WTC11 (cell line): ENCODE data around the gene RPL23.

Experiments
- AFF4 ChIP-seq: sonication (generic); formaldehyde crosslinking; IDR thresholded peaks from 2 replicates; pipeline ENCODE4 v1.8.1; 2023; ENCODE audit warnings: mild to moderate bottlenecking, missing genetic modification reagents, borderline replicate concordance
- AR ChIP-seq: fragments of 250-450 bp; sonication (Bioruptor Pico); IDR thresholded peaks from 2 replicates; pipeline ENCODE4 v1.9.0; 2021; ENCODE audit warnings: mild to moderate bottlenecking
- CTCF ChIP-seq: fragments of 200-600 bp; IDR thresholded peaks from 2 replicates; pipeline ENCODE4 v1.8.0; 2022; ENCODE audit warnings: antibody characterized with exemption
- ESRRA ChIP-seq: sonication (generic); formaldehyde crosslinking; IDR thresholded peaks from 2 replicates; pipeline ENCODE4 v1.8.1; 2022; ENCODE audit warnings: mild to moderate bottlenecking, missing genetic modification reagents, borderline replicate concordance
- IRF1 ChIP-seq: sonication (generic); formaldehyde crosslinking; IDR thresholded peaks from 2 replicates; pipeline ENCODE4 v1.8.0; 2023; ENCODE audit warnings: missing genetic modification reagents
- MXD4 ChIP-seq: fragments of 250-450 bp; sonication (Bioruptor Pico); IDR thresholded peaks from 2 replicates; pipeline ENCODE4 v1.8.0; 2021; ENCODE audit warnings: mild to moderate bottlenecking, moderate library complexity, borderline replicate concordance
- NR3C1 ChIP-seq: sonication (generic); formaldehyde crosslinking; conservative IDR thresholded peaks from 2 replicates; pipeline ENCODE4 v1.8.1; 2023; ENCODE audit warnings: low read depth, mild to moderate bottlenecking, missing genetic modification reagents
- OVOL2 ChIP-seq: fragments of 250-450 bp; sonication (Bioruptor Pico); IDR thresholded peaks from 2 replicates; pipeline ENCODE4 v1.9.0; 2021; ENCODE audit warnings: mild to moderate bottlenecking, borderline replicate concordance
- STAT6 ChIP-seq: sonication (generic); formaldehyde crosslinking; conservative IDR thresholded peaks from 2 replicates; pipeline ENCODE4 v1.8.1; 2023; ENCODE audit warnings: mild to moderate bottlenecking, low read depth, missing genetic modification reagents, moderate library complexity
- TCF7 ChIP-seq: sonication (generic); formaldehyde crosslinking; IDR thresholded peaks from 2 replicates; pipeline ENCODE4 v1.8.0; 2022; ENCODE audit warnings: mild to moderate bottlenecking, low read depth, missing genetic modification reagents, moderate library complexity
- TP53 ChIP-seq: sonication (generic); formaldehyde crosslinking; IDR thresholded peaks from 2 replicates; pipeline ENCODE4 v1.8.1; 2023; ENCODE audit warnings: mild to moderate bottlenecking, missing genetic modification reagents
- USF1 ChIP-seq: sonication (generic); formaldehyde crosslinking; IDR thresholded peaks from 2 replicates; pipeline ENCODE4 v1.8.0; 2022; ENCODE audit warnings: mild to moderate bottlenecking, missing genetic modification reagents
- ZNF423 ChIP-seq: fragments of 250-450 bp; sonication (Bioruptor Pico); IDR thresholded peaks from 2 replicates; pipeline ENCODE4 v2.1.2; 2022; ENCODE audit warnings: mild to moderate bottlenecking, moderate library complexity
- ZSCAN18 ChIP-seq: fragments of 250-450 bp; sonication (Bioruptor Pico); IDR thresholded peaks from 2 replicates; pipeline ENCODE4 v2.1.2; 2022; ENCODE audit warnings: mild to moderate bottlenecking, moderate library complexity

- TF ChIP-seq CTCF (no peak), STAT6 (CRISPR knock-in tag) (no peak), NR3C1 (CRISPR knock-in tag) (no peak), TP53 (no peak), AFF4 (CRISPR knock-in tag) (no peak), TCF7 (CRISPR knock-in tag) (no peak), ESRRA (CRISPR knock-in tag) (no peak), OVOL2 (CRISPR knock-in tag) (no peak), IRF1 (CRISPR knock-in tag) (no peak), MXD4 (CRISPR knock-in tag) (no peak), ZSCAN18 (CRISPR knock-in tag) (no peak), ZNF423 (no peak), AR (no peak), USF1 (no peak)
These were observed 18.5 kb upstream of the RPL23 start for GRCh38 chr17:38872027-38872511.
